GM19372 (cell line): ENCODE results near the gene BCAR1.
A peak's percentile ranks its signal among the peaks of the same experiment; 100 is the strongest.
"Not testable (repeated sequence)": the region's sequence is repeated elsewhere in the genome, so short reads cannot be mapped to it uniquely, and the experiment has no call there.

Experiments used
- ATAC-seq: cut with Tn5 transposase; IDR thresholded peaks from one replicate; pipeline ENCODE4 v1.9.1; 2021; ENCODE audit warnings: mild to moderate bottlenecking, low read depth, moderate library complexity; ENCODE audit not compliant: unreplicated experiment

BCAR1 gene

DNA sequence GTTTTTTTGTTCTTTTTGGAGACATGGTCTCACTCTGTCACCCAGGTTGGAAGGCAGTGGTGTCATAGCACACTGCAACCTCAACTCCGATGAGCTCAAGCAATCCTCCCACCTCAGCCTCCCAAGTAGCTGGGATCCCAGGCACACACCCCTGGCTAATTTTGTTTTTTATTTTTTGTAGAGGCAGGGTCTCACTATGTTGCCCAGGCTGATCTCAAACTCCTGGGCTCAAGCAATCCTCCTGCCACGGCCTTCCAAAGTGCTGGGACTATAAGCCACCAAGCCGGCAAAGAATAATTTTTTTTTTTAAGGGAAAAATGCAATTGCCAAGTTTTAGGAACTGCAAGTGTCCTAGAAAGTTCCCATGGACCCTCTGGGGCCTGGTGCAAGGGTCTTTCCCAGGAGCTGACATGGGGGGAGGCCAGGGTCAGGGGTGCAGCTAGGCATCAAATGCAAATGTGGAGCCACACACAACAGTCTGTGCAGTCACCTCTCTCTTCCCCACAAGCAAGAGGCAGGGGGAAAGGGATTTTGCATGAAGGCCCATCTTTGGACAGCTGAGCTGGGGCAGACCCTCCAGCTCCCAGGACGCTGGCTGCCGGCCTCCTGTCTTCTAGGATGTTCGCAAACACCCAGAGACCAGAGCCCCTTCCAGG, 20.1 kb upstream of the BCAR1 start:
- ATAC-seq = no peak

DNA sequence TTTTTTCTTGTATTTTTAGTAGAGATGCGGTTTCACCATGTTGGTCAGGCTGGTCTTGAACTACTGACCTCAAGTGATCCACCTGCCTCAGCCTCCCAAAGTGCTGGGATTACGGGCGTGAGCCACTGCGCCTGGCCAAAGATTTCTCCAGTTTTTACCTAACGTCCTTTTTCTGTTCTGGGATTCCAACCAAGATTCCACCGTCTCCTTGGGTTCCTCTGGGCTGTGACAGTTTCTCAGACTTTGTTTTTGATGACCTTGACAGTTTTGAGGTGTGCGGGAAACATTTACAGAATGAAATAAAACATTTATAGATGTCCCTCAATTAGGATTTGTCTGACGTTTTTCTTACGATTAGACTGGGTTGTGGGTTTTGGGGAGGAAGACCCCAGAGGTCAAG, 17.9 kb upstream of the BCAR1 start:
- not testable (repeated sequence) for ATAC-seq

DNA sequence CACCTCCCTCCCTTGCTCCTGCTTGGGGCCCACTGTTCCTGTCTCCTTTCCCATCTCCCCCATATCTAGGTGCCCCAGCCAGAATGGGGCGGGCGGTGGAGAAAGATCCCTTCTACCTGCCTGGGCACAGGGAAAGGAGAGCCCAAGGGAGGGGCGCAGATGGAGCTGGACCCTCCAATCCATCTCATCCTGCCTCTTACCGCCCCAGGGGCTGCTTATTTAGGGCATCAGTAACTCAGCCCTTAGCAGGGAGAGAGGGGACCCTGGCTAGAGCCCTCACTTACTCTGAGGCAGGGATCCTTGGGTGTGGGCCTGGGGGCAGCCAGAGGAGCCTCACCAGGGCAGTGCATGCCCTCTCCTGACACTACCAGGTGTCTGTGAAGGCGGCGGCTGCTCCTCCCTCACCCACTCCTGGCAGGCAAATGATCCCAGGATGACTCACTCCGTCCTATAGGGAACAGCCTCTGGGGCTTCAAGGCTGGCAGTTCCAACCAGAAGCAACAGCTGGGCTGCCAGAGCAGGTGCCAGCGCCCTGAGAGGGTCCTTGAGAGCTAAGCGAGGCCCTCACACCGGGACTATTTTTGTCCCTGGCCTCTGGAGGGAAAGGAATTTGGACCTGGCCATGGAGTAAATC, 16.3 kb upstream of the BCAR1 start:
- ATAC-seq = no peak

DNA sequence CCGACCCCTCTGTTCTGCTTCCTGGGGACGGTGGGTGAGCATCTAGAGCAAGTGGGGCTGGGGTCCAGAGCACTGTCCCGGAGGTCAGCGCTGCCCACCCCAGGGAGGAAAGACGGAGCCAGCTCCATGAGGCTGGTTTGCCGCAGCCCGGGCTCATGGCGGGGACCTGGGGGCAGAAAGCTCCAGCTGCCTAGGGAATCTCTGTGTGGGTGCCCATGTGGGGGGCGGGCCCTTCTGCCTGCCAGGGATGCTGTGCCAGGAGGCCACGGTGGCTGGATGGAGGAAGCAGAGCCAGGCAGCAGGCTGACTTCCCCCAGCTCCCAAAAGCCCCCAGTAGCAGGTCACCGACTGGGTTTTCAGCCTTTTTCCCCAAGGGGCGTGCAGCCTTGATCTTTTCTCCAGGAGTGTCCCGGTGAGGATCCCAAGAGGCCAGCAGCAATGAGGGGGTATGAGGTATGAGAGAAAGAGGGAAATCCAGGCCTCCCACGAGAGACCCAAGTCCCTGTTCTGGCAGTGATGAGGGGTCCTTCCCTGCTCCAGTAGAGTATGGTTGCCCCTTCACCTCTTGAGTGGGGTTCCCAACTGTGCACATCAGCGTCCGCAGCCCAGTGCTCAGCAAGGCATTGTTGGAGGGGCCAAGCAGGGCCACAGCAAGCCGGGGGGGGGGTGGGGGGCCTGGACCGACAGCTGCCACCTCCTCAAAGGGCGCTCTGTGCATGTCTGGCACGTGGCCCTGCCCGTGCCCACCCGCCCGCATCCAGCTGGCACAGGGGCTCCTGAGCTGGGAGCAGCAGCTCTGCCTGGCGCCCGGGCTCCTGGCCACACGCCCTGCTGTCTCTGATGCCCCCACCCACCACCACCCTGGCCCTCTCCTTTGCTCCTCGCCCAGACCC, 15.6 kb upstream of the BCAR1 start:
- no peak for ATAC-seq

DNA sequence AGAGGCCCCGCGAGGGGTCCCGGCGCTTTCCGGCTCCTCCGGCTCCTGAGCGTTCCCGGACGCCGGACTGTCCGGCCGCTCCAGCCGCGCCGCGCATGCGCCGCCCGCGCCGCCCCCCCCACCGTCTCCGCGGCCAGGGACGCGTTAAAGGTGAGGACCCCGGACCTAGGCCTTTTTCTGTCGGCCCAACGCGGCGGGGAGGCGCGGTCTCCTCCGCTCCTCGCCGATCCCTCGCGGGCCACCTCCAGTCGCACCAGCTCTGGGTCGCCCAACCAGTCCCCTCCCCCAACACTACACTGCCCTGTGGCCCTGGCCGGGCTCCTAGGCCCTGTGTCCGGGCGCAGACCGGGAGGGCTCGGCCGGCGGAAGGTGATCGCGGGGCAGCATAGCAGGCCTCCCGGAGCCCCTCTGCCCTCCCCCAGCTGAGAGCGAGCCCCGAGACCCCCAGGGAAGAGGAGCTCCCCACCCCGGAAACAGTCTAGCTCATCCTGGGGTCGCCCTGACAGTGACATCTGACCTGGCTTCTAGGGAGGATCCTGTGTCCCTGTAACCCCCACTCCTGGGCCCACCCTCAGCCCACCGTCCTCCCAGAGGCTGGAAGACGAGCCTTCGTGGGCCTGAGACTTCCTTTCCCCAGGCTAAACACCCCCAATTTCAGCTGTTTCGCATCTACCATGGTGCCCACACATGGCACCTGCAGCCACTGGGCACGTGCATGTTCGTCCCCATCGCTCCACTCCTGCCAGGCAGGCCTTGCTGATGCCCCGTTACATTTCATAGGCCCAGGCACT, 14.7 kb upstream of the BCAR1 start:
- peak; percentile 68 for ATAC-seq

GRCh38 chr16:75264999-75265910, 13.8 kb upstream of the BCAR1 start:
- ATAC-seq = peak; percentile 31

GRCh38 chr16:75264457-75264998, 13.1 kb upstream of the BCAR1 start:
- ATAC-seq = no peak

GRCh38 chr16:75263963-75264445, 12.6 kb upstream of the BCAR1 start:
- ATAC-seq = no peak

- no peak for ATAC-seq
These were observed 12.0 kb upstream of the BCAR1 start for GRCh38 chr16:75263291-75263962.

GRCh38 chr16:75262800-75263127, 11.3 kb upstream of the BCAR1 start:
- no peak for ATAC-seq

- no peak for ATAC-seq
These were observed 10.8 kb upstream of the BCAR1 start for GRCh38 chr16:75262104-75262799.

GRCh38 chr16:75261590-75262078, 10.2 kb upstream of the BCAR1 start:
- no peak for ATAC-seq

GRCh38 chr16:75260851-75261589, 9.6 kb upstream of the BCAR1 start:
- no peak for ATAC-seq

DNA sequence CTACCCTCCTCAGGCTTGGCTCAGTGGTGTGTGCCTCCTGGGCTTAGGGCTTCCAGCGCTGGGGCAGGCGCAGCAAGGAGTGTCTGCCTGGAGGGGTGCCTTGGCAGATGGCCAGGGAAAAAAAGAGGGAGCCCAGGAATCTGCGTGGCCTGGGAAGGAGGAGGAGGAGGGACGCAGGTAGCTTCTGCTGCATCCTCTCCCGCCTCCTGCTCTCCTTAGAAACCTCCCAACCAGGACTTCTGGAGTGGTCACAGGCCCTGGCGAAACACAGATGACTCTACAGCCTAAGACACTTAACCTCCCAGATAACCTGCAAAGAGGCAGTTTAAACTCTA, 7.3 kb upstream of the BCAR1 start:
- ATAC-seq = no peak

DNA sequence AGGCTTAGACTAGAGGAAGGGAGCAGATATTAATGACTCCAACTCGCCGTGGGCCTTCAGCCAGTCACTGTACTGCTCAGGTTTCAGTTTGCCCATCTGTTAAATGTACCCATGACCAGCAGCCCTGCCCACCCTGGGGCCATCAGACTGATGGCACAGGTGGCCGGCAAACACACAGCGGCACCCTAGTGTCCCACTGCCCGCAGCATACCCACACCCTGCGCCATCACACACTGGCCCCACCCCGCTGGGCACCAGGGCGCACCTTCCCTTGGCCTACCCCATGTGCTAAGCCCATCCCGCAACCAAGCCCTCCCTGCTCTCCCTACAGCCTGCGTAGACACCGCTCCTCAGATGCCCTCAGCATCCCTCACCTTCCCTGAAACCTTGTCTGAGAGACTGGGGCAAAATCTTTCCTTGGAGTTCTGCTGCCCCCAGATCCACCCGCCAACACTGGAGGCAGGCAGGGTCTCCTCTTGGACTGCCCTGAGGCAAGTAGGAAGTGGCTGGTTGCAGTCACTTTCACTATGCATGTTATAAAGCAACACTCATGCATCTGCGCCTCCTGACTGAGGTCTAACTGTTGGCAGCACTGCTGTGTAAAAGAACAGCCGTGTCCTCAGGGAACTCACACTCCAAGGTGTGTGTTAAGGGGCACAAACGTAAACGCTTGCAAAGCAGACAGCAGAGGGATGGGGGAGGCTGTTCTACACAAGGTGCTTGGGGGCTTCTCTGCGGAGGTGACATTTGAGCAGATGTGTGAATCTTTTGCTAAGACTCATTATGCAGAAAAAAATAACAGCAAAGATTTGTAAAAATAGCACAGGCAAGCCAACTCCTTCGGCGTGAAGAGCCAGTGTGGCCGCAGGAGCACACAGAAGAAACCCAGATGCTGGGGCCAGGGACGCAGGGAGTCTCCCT, 6.7 kb upstream of the BCAR1 start:
- no peak for ATAC-seq

- ATAC-seq = no peak
These were observed 5.4 kb upstream of the BCAR1 start for GRCh38 chr16:75256696-75257343.
